SK-N-SH (cell line): ENCODE data around the gene PEX3.

Experiments
- GABPA ChIP-seq: IDR thresholded peaks from 2 replicates; pipeline ENCODE4 v1.4.0; 2012; ENCODE audit warnings: low read depth, mild to moderate bottlenecking
- GATA2 ChIP-seq: sonication (generic); formaldehyde crosslinking; IDR thresholded peaks from 2 replicates; pipeline ENCODE4 v1.5.0; 2020; ENCODE audit warnings: mild to moderate bottlenecking, missing genetic modification reagents
- RAD21 ChIP-seq: IDR thresholded peaks from 2 replicates; pipeline ENCODE4 v1.6.1; 2012; ENCODE audit warnings: mild to moderate bottlenecking, low read length
- TF ChIP-seq, protein P1 (sequence below): fragments of 200-600 bp; sonication (generic); IDR thresholded peaks from 2 replicates; pipeline ENCODE4 v1.6.1; 2017; ENCODE audit warnings: antibody characterized with exemption, mild to moderate bottlenecking, moderate library complexity
- TF ChIP-seq, protein P2 (sequence below): IDR thresholded peaks from 2 replicates; pipeline ENCODE4 v1.4.0; 2012; ENCODE audit warnings: low read depth, borderline replicate concordance

DNA sequence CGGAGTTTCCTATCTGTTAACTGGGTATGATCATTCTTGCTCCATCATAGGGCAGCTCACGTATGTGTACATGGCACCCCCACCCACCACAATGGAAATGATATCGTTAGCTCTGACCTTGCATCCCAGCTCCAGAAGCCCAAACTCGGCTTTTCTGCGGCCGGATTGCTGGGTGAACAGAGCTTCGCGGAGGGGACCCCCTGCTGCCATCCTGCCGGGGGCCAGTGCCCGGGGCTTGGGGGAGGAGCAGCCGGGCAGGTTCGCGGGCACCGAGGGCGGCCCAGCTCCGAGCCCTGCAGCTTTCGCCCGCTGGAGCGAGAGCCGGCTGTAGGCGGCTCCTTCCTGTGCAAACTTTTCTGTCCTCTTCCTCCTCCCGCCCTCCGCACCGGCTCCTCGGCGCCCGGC is 85.9 kb downstream of the PEX3 start:
- TF ChIP-seq GABPA: no peak
- TF ChIP-seq, protein P1, sequence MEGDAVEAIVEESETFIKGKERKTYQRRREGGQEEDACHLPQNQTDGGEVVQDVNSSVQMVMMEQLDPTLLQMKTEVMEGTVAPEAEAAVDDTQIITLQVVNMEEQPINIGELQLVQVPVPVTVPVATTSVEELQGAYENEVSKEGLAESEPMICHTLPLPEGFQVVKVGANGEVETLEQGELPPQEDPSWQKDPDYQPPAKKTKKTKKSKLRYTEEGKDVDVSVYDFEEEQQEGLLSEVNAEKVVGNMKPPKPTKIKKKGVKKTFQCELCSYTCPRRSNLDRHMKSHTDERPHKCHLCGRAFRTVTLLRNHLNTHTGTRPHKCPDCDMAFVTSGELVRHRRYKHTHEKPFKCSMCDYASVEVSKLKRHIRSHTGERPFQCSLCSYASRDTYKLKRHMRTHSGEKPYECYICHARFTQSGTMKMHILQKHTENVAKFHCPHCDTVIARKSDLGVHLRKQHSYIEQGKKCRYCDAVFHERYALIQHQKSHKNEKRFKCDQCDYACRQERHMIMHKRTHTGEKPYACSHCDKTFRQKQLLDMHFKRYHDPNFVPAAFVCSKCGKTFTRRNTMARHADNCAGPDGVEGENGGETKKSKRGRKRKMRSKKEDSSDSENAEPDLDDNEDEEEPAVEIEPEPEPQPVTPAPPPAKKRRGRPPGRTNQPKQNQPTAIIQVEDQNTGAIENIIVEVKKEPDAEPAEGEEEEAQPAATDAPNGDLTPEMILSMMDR: no peak
- no peak for TF ChIP-seq GATA2 (CRISPR knock-in tag)
- no peak for TF ChIP-seq RAD21
- TF ChIP-seq, protein P2, sequence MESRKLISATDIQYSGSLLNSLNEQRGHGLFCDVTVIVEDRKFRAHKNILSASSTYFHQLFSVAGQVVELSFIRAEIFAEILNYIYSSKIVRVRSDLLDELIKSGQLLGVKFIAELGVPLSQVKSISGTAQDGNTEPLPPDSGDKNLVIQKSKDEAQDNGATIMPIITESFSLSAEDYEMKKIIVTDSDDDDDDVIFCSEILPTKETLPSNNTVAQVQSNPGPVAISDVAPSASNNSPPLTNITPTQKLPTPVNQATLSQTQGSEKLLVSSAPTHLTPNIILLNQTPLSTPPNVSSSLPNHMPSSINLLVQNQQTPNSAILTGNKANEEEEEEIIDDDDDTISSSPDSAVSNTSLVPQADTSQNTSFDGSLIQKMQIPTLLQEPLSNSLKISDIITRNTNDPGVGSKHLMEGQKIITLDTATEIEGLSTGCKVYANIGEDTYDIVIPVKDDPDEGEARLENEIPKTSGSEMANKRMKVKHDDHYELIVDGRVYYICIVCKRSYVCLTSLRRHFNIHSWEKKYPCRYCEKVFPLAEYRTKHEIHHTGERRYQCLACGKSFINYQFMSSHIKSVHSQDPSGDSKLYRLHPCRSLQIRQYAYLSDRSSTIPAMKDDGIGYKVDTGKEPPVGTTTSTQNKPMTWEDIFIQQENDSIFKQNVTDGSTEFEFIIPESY: no peak
